Natural killer cell treated with Interleukin-12 subunit alpha and Interleukin-12 subunit beta and Interleukin-15 and Interleukin-18, amount 100 ng/mL, for 72 hours (primary cell): ENCODE measurements around the gene CXCL9. TPM values are rescaled to one million over a fixed set of nuclear protein-coding genes. Genes with fewer than 3 reads are reported as not detected.
A peak's percentile ranks its signal among the peaks of the same experiment; 100 is the strongest.
"Not testable (repeated sequence)": the region's sequence is repeated elsewhere in the genome, so short reads cannot be mapped to it uniquely, and the experiment has no call there.

Experiments
- ATAC-seq, 2 donors: fragments of 150-1000 bp; cut with Tn5 transposase in 1 of 2; sonication (Bioruptor Pico), chemical (Tn5 transposase) in 1 of 2; 2 replicates each; pipeline ENCODE4 v1.10.0; 2021
- DNase-seq: peaks from one replicate; pipeline ENCODE4 v3.0.0; 2022; ENCODE audit warnings: low spot score
- H3K27ac Mint-ChIP-seq, 2 donors: 1 replicate in 1 of 2; 2 replicates in 1 of 2; pipeline ENCODE4 v1.8.0; 2022; ENCODE audit warnings: mixed read lengths in 2 of 2, mild to moderate bottlenecking in 1 of 2, moderate library complexity in 1 of 2
- H3K27me3 Mint-ChIP-seq, 2 donors: 1 replicate in 1 of 2; 2 replicates in 1 of 2; pipeline ENCODE4 v1.8.0; 2022; ENCODE audit warnings: mixed read lengths in 2 of 2
- H3K36me3 Mint-ChIP-seq: one replicate; pipeline ENCODE4 v1.8.0; 2022; ENCODE audit warnings: mixed read lengths
- H3K4me1 Mint-ChIP-seq, 2 donors: 1 replicate in 1 of 2; 2 replicates in 1 of 2; pipeline ENCODE4 v1.8.0; 2022; ENCODE audit warnings: low read depth in 2 of 2, mixed read lengths in 2 of 2, mild to moderate bottlenecking in 1 of 2
- H3K4me3 Mint-ChIP-seq: one replicate; pipeline ENCODE4 v1.8.0; 2022; ENCODE audit warnings: mixed read lengths
- H3K9me3 Mint-ChIP-seq: 2 replicates; pipeline ENCODE4 v1.8.0; 2022; ENCODE audit warnings: mixed read lengths
- total RNA-seq, 2 donors: library from RNA; stranded (reverse); gene quantifications; one replicate each; pipeline ENCODE4 v1.2.3, GENCODE V29; 2022

Gene CXCL9
- total RNA-seq, 2 donors from 2014 or later = 0.57 to 8.6 TPM

- H3K27me3 Mint-ChIP-seq = peaks cover 22 to 37% of the 10 kb centered on the region in 2 donors
- H3K36me3 Mint-ChIP-seq = no peaks in the 10 kb centered on the region
- no peak overlapping the region for H3K27ac Mint-ChIP-seq
- H3K4me3 Mint-ChIP-seq = no peak overlapping the region
- no peaks in the 10 kb centered on the region for H3K9me3 Mint-ChIP-seq
- peaks cover 0 to 9% of the 10 kb centered on the region in 2 donors for H3K4me1 Mint-ChIP-seq
- no peak for ATAC-seq
- DNase-seq = no peak
Measured at GRCh38 chr4:76003620-76004019, 3.7 kb downstream of the CXCL9 start.

DNA sequence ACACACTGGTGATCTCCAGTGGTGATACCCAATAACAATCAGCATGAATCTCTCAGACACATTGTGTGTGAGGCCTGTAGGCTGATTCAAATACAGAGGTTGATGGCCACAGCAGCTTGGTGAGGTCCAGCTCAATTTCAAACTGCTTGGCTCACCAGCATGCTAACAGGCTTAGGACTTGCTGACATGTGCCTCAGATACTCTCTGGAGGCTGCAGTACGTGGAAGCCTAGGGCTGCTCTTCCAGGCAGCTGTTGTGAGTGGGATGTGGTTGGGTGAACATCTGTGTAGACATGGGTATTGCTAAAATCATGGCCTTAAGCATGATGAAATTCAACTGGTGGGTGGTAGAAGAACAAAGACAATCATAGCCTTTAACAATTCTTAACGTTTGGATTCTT, 4.3 kb downstream of the CXCL9 start:
- H3K27me3 Mint-ChIP-seq = peaks cover 22 to 32% of the 10 kb centered on the region in 2 donors
- H3K27ac Mint-ChIP-seq = no peak overlapping the region
- DNase-seq = no peak
- H3K4me1 Mint-ChIP-seq = peaks cover 0 to 9% of the 10 kb centered on the region in 2 donors
- no peak overlapping the region for H3K4me3 Mint-ChIP-seq
- ATAC-seq = peak in 1 of 2 donors; percentile 56
- H3K36me3 Mint-ChIP-seq = no peaks in the 10 kb centered on the region
- H3K9me3 Mint-ChIP-seq = no peaks in the 10 kb centered on the region

DNA sequence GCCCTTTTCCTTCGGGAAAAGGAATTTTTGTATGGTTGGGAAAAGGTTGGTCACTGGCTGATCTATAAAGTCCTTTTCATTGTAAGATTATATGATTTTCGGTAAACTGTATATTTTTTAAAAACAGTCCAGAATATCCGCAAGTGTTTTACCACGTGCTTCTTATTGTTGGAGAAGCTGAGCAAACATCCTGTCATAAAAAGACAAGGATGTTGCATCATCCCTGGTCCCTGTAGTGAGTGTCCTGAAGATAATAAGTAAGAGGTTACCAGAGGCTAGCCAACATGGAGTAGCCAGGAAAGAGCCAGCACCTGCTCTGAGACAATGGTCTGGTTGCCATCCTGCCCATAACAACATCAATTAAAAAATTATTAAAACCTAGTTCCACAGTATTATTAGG, 5.1 kb downstream of the CXCL9 start:
- no peaks in the 10 kb centered on the region for H3K9me3 Mint-ChIP-seq
- peak overlapping the region in 1 of 2 donors; percentile 4 for H3K27ac Mint-ChIP-seq
- DNase-seq (no peak), ATAC-seq (no peak)
- peaks cover 24 to 30% of the 10 kb centered on the region in 2 donors for H3K27me3 Mint-ChIP-seq
- H3K36me3 Mint-ChIP-seq = no peaks in the 10 kb centered on the region
- no peak overlapping the region for H3K4me3 Mint-ChIP-seq
- peaks cover 0 to 9% of the 10 kb centered on the region in 2 donors for H3K4me1 Mint-ChIP-seq

DNA sequence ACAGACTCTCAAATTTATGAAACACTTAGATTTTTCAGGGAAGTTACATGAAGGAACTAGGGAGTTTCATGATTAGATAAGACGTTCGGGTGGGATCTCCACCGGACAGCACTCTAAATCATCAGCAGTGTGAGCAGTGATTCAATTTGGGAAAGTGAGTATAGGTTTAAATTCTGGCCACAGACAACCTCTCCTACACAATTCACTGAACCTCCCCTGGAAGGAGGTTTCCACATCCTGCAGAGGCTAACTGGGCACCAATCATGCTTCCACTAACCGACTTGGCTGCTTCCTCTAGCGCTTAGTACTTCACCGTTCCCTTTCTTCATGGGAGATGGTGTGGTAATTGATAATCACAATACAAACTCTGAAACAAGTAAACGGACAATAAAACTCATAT, 5.6 kb downstream of the CXCL9 start:
- ATAC-seq (no peak), DNase-seq (no peak)
- H3K27ac Mint-ChIP-seq = no peak overlapping the region
- peaks cover 0 to 11% of the 10 kb centered on the region in 2 donors for H3K4me1 Mint-ChIP-seq
- H3K4me3 Mint-ChIP-seq = no peak overlapping the region
- H3K27me3 Mint-ChIP-seq = peaks cover 24 to 25% of the 10 kb centered on the region in 2 donors
- H3K36me3 Mint-ChIP-seq = no peaks in the 10 kb centered on the region
- H3K9me3 Mint-ChIP-seq = no peaks in the 10 kb centered on the region

DNA sequence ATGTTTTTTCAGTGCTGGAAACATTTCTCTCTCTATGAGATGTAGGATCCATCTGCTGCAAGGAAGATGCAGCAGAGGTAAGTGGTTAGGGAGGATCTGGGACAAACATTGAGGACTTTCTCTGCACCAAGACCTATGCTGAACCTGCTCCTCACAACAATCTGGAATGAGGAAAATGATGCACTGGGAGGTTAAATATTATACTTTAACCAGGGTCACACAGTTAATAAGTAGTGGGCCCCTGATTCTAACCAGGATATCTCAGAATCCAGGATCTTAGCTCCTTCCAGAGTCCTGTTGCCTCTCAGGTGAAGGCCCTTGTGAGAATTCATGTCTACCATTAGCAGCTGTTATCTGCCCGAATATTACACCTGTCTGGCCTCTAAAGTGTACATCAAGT, 7.0 kb downstream of the CXCL9 start:
- peaks cover 0 to 17% of the 10 kb centered on the region in 2 donors for H3K4me1 Mint-ChIP-seq
- peaks cover 18 to 22% of the 10 kb centered on the region in 2 donors for H3K27me3 Mint-ChIP-seq
- no peak overlapping the region for H3K4me3 Mint-ChIP-seq
- H3K36me3 Mint-ChIP-seq = no peaks in the 10 kb centered on the region
- no peaks in the 10 kb centered on the region for H3K9me3 Mint-ChIP-seq
- no peak for ATAC-seq
- DNase-seq = no peak
- no peak overlapping the region for H3K27ac Mint-ChIP-seq

- not testable (repeated sequence) for ATAC-seq, H3K4me3 Mint-ChIP-seq, H3K9me3 Mint-ChIP-seq, H3K27ac Mint-ChIP-seq, H3K36me3 Mint-ChIP-seq, DNase-seq
- H3K4me1 Mint-ChIP-seq = peaks cover 0 to 17% of the 10 kb centered on the region in 2 donors
- peaks cover 21% of the 10 kb centered on the region in 2 donors for H3K27me3 Mint-ChIP-seq
Measured at GRCh38 chr4:75998525-75999147, 8.7 kb downstream of the CXCL9 start.

DNA sequence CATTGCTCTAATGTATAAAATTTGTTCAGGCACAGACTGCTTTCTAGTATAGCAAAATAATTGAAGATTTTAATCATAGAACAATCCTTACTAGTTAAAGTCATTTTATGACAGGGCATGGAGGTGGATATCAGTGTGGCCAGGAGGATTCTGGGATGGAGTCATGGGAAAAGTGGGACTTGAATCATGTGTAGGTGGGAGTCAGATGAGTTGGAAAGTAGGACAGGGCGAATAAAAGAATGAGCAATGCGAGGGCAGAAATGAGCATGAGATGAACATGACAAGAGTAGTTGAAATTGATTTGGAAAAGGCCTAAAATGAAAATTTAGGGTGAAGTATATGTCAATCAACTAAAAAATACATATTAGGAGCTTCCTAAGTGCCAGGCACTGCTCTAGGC, 9.4 kb downstream of the CXCL9 start:
- H3K4me3 Mint-ChIP-seq = no peak overlapping the region
- H3K27me3 Mint-ChIP-seq = peaks cover 21 to 25% of the 10 kb centered on the region in 2 donors
- H3K4me1 Mint-ChIP-seq = peaks cover 0 to 14% of the 10 kb centered on the region in 2 donors
- DNase-seq (no peak), ATAC-seq (no peak)
- no peak overlapping the region for H3K27ac Mint-ChIP-seq
- no peaks in the 10 kb centered on the region for H3K36me3 Mint-ChIP-seq
- H3K9me3 Mint-ChIP-seq = no peaks in the 10 kb centered on the region

GRCh38 chr4:75997081-75997480, 10.2 kb downstream of the CXCL9 start:
- ATAC-seq (no peak), DNase-seq (no peak)
- peaks cover 0 to 8% of the 10 kb centered on the region in 2 donors for H3K4me1 Mint-ChIP-seq
- no peaks in the 10 kb centered on the region for H3K36me3 Mint-ChIP-seq
- H3K27ac Mint-ChIP-seq = no peak overlapping the region
- H3K27me3 Mint-ChIP-seq = peaks cover 16 to 18% of the 10 kb centered on the region in 2 donors
- H3K9me3 Mint-ChIP-seq = no peaks in the 10 kb centered on the region
- H3K4me3 Mint-ChIP-seq = no peak overlapping the region

GRCh38 chr4:75995727-75996126, 11.6 kb downstream of the CXCL9 start:
- ATAC-seq (no peak), DNase-seq (no peak)
- peaks cover 16 to 18% of the 10 kb centered on the region in 2 donors for H3K27me3 Mint-ChIP-seq
- H3K4me1 Mint-ChIP-seq = peaks cover 0 to 13% of the 10 kb centered on the region in 2 donors
- no peak overlapping the region for H3K4me3 Mint-ChIP-seq
- no peaks in the 10 kb centered on the region for H3K9me3 Mint-ChIP-seq
- H3K36me3 Mint-ChIP-seq = no peaks in the 10 kb centered on the region
- H3K27ac Mint-ChIP-seq = no peak overlapping the region

DNA sequence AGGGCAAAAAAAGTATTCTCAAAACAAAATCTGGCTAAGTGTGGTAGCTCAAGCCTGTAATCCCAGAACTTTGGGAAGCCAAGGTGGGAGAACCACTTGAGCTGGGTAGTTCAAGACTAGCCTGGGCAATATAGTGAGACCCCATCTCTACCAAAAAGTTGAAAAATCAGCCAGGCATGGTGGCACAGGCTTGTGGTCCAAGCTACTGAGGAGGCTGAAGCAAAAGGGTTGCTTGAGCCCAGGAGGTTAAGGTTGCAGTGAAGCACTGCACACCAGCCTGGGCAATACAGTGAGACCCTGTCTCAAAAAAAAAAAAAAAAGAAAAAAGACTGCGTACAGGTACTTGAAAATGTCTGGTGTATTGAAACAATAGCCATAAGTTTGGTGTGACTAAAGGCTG, 14.8 kb downstream of the CXCL9 start:
- peaks cover 13 to 20% of the 10 kb centered on the region in 2 donors for H3K4me1 Mint-ChIP-seq
- ATAC-seq = no peak
- no peak for DNase-seq
- H3K36me3 Mint-ChIP-seq = peaks cover 6% of the 10 kb centered on the region
- H3K9me3 Mint-ChIP-seq = no peaks in the 10 kb centered on the region
- H3K4me3 Mint-ChIP-seq = no peak overlapping the region
- H3K27me3 Mint-ChIP-seq = peaks cover 9 to 18% of the 10 kb centered on the region in 2 donors
- H3K27ac Mint-ChIP-seq = no peak overlapping the region

DNA sequence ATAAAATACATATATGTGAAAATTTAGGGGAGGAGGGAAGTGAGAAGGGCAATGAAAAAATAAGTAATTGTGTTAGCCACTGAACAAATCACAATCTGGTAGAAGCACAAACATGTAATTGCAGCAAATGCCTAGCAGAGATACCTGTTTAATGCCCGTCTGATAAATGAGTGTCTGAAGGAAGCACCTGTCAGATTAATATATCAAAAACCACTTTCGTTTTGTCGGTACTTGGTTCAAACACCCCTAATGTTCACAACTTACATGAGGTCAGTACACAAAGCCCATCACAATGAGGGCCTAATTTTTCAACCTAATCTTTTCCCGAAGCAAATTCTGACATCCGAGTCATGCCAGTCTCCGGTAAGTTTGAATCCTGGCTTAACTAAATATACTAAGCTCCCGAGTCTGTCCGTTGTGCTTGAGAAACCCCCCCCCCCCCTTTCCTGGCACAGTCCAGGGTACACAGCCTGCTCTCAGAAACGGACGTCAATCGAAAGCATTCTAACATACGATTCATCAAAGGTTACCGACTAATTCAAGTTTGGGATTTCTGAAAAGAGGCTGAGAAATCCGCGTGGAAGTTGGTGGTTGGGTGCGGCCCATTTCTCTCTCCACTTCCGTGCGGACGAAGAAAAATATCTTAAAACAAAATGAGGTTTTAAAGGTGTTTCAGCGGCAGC, 17.3 kb downstream of the CXCL9 start:
- Mint-ChIP-seq H3K27me3 (peaks cover 9 to 16% of the 10 kb centered on the region in 2 donors), H3K36me3 (peaks cover 6% of the 10 kb centered on the region), H3K4me3 (peak overlapping the region; percentile 92), H3K4me1 (peaks cover 6 to 24% of the 10 kb centered on the region in 2 donors), H3K9me3 (no peaks in the 10 kb centered on the region), H3K27ac (peak overlapping the region; percentile 73 to 85)
- DNase-seq = no peak
- no peak for ATAC-seq

DNA sequence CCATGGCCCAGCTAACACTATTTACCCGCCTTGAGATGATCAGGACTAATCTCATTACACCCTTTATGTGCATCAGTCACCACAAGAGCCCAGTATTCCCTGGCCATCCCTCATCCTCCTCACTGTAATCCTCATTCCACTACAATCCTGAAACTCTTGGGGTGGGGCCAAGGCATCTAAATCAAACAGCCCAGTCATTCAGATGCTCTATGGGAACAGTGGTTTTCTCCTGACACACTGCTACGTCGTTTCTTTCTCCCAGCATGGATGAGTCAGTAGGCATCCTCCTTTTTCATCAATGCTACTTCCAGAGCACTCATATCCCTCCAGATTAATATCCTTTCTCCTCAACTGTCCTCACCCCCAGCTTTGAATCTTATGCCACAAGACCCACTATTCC, 22.2 kb downstream of the CXCL9 start:
- Mint-ChIP-seq H3K4me3 (no peak overlapping the region), H3K4me1 (peaks cover 0 to 24% of the 10 kb centered on the region in 2 donors), H3K27me3 (no peaks in the 10 kb centered on the region), H3K9me3 (no peaks in the 10 kb centered on the region), H3K27ac (no peak overlapping the region), H3K36me3 (peaks cover 21% of the 10 kb centered on the region)
- DNase-seq = no peak
- no peak for ATAC-seq

- no peaks in the 10 kb centered on the region for H3K9me3 Mint-ChIP-seq
- H3K27ac Mint-ChIP-seq = no peak overlapping the region
- no peak for DNase-seq
- H3K4me3 Mint-ChIP-seq = no peak overlapping the region
- no peaks in the 10 kb centered on the region for H3K27me3 Mint-ChIP-seq
- H3K4me1 Mint-ChIP-seq = no peaks in the 10 kb centered on the region
- peaks cover 27% of the 10 kb centered on the region for H3K36me3 Mint-ChIP-seq
- no peak for ATAC-seq
Measured at GRCh38 chr4:75980576-75980975, 26.7 kb downstream of the CXCL9 start.

- H3K4me1 Mint-ChIP-seq = no peaks in the 10 kb centered on the region
- no peak overlapping the region for H3K4me3 Mint-ChIP-seq
- peaks cover 38% of the 10 kb centered on the region for H3K36me3 Mint-ChIP-seq
- no peak overlapping the region for H3K27ac Mint-ChIP-seq
- no peaks in the 10 kb centered on the region for H3K27me3 Mint-ChIP-seq
- no peak for ATAC-seq
- no peaks in the 10 kb centered on the region for H3K9me3 Mint-ChIP-seq
- no peak for DNase-seq
Measured at GRCh38 chr4:75976177-75976576, 31.1 kb downstream of the CXCL9 start.
